Hepatic stellate cell (primary cell): ENCODE results near the gene IL12B.
"Not testable (repeated sequence)": the region's sequence is repeated elsewhere in the genome, so short reads cannot be mapped to it uniquely, and the experiment has no call there.

Source experiments
- DNase-seq: peaks from one replicate; pipeline ENCODE4 v3.0.0; 2011; ENCODE audit warnings: low spot score

IL12B gene

DNA sequence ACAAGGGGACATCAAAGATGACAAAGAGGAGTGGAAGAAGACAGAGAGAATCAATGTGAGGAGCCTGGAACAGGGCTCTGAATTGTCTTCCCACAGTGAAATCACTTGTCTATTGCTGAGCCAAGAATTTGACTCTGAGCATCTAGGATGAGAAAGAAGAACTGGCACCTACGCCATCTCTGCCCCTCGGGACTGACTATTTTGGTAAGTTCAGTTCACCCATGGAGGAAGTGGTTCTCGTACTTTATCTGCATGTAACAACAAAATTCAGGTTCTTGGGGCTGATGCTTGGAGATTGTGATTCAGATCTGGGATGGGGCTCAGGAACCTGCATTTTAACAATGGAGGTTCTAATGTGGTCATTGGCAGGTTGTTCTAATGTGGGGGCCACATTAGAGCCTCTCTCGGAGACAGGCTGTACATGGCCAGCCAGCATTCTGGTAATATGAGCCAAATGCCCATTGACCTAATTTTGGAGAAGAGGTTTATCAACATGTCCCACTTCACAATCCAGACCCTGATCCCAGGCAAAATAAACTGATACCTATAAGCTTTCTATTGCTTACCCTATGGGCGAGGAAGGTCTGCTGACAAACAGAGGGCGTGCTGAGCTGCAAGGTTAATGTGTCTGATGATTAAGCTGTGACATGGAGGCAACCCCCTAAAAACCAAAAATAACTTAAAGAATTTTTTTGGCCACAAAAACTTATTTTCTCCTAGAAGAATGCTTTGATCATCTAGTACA, 2.7 kb upstream of the IL12B start:
- DNase-seq, result no peak

DNA sequence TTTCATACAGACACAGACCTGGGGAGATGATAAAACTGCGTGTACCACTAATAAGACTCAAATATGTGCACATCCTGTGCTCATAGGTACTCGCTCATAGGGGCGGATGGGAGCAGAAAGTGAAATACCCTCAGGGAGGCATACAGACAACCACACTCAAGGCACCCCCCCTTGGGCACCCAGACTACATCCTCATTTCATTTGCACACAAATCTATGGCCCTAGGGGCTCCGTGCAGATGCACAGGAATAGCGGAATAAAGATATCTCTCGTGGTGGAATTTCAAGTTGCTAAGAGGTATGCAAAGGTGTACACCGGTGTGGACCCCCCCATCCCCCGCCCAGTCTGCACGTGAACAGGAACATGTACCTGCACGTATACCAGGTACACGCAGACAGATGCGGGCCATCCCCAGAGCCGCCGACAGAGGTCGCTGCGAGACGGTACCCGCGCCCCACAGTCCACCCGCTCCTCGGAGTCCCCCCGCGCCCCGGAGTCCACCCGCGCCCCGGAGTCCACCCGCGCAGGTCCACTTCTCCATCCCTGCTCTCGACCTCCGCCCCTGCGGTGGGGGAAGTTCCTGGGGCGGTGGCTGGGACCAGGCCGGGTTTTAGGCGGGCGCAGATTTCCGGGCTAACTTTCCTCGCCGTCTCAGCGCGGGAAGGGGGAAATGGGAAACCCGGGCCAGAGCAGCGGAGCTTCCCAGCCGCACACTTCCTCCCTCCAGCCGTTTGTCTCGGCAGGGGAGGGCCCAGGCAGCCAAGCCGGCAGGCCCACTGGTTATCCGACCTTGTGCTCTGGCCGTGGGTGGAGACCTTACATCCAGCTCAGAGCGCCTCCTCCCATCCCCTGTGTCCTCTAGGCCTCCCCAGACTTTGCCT, 1.0 kb upstream of the IL12B start:
- peak; percentile 58 for DNase-seq

DNA sequence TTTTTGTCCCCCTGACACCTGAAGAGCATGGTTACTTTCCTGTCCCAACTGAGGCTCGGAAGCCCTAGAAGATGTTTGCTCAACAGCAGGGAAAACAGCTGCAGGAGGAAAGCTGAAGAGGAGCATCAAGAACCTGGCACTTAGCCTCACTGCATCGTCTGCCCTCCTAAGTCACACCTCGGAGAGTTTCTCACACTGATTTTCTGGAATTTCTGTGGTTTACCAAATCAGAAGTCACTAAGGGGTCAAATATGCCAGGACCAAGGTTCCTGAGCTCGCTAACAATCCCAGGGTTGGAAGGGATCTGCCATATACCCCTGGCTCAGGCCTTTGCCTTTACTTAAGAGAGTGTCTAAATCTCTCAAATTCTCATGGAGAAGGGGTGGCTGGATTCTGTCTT, 5.3 kb downstream of the IL12B start:
- DNase-seq, result no peak

GRCh38 chr5:159324102-159324755, 6.1 kb downstream of the IL12B start:
- peak; percentile 65 for DNase-seq

- no peak for DNase-seq
Measured at GRCh38 chr5:159322180-159322579, 8.1 kb downstream of the IL12B start.

- DNase-seq, result no peak
Measured at GRCh38 chr5:159319832-159320231, 10.5 kb downstream of the IL12B start.

DNA sequence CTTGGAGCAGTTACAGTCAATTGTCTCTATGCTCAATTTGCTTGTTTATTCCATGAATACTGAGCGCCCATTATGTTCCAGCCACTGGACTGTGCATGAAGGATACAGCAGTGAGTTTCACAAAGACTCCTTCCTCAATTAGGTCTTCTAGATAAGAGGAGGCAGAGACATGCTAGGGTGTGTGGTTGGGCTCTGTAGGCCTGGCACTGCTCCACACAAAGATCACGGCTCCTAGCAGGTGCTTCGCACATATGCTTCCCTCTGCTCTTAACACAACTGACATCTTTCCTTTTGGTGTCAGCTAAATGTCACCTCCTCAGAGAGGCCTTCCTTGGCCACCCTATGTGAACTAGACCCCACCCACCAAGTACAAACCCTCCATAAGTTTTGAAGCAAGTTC, 10.9 kb downstream of the IL12B start:
- no peak for DNase-seq

GRCh38 chr5:159318448-159318847, 11.8 kb downstream of the IL12B start:
- DNase-seq, result no peak

- DNase-seq, result no peak
Measured at GRCh38 chr5:159317849-159318248, 12.4 kb downstream of the IL12B start.

DNA sequence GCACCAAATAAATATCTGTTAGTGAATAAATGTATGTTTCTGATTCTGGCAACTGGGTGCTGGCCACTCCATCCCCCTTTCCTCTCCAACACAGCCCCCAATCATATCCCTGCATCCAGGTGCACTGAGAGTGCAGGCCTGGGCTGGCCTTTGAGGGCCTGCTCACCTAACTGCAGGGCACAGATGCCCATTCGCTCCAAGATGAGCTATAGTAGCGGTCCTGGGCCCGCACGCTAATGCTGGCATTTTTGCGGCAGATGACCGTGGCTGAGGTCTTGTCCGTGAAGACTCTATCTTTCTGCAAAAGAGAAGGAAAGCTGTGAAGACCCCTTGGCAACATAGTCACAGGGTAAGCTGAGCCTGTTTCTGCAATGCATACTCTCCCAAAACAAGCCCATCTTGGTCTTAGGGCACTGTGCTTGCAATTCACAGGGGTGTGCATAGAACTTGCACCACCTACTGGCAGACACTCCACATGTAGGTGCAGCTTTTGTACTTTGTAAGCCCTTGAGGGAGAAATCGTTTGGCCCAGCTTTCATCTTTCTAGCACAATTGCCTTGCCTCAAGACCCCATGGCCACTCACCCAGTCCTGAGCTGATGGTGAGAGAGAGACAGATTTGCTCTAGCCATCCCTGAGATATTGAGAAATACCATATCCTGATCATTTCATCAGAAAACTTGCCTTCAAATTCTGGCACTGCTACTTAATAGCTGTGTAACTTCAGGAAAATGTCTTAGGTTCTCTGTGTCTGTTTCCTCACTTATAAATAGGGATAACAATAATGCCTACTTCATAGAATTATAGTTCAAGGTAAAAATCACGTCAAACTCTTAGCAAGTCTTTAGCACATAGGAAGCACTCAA, 13.5 kb downstream of the IL12B start:
- peak; percentile 35 for DNase-seq

GRCh38 chr5:159313197-159313596, 17.1 kb downstream of the IL12B start:
- DNase-seq, result no peak

DNA sequence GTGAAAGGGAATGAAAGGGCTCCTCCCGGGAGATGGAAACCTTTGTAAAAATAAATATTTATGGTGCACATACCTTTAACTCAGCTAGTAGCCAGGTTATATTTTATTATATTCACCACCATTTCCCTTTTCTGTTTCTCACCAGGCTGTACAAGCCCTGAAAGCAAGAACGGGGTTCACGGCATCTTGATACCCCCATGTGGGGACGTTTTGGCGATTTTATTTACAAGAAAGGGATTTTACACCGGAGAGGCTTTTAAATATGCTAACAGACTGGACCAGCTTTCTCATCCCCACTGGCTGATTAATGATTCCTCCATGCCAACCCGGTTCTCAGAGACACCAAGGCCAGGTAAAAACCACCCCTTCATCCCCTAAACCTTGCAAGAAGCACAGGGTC, 19.2 kb downstream of the IL12B start:
- DNase-seq, result no peak

DNA sequence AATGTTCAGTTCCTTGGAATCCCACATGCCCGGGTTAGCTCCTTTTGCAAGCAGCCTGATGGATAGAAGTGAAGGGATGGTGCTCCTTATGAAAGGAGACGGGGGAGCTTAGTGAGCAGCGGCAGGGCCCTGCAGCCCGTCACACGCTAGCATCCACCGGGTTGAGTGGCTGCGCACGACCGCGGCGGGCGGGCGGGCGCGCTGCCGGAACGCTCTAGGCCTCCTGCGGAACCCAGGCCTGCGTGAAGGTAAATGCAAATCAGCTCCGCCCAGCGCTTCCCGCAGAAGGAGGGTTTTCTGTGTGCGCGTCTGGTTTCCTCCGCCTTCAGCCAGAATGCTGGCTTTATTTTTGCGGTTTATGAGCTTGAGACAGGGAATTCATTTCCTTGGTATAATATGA, 19.8 kb downstream of the IL12B start:
- DNase-seq, result no peak

DNA sequence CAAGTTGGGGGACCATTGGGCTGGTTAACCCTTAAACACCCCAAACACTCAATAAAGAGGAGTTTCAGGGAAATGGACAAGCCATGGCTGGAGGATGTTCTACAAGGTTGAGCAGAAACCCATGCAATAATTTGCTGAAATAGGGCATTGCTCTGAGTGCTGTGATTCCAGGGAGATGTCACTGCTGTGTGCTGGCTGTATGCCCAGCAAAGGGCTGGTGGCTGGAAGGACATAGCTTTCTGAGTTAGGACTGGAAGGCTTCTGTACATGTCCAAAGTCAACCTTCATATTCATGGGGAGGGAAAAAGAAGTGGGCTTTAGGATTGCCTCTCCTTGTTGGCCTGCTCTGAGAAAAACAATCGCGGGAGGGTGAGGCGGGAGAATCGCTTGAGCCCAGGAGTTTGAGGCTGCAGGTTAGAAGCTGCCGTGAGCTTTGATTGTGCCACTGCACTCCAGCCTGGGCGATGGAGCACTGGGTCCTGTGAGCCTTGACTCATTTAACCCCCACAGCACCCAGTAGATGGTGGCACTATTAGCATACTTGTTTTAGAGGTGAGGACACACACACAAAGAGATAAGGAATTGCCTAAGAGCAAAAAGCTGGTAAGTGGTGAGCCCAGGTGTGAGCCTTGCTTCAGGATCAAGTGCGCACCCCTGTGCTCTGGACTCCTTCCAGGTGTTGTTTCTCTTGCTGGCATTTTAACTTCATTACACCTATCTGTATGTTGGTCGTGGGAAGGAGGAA, 20.4 kb downstream of the IL12B start:
- DNase-seq, result no peak

GRCh38 chr5:159304961-159305595, 25.2 kb downstream of the IL12B start:
- DNase-seq, result no peak

DNA sequence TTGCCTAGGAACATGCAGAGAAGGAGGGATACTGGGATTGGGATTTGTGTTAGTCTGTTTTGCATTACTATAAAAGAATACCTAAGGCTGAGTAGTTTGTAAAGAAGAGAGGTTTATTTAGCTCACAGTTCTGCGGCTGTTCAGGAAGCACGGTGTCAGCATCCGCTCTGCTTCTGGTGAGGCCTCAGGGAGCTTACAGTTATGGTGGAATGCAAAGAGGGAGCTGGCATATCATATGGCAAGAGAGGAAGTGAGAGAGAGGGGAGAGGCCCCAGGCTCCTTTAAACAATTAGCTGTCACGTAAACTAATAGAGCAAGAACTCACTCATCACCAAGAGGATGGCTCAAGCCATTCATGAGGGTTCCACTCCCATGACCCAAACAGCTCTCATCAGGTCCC, 27.0 kb downstream of the IL12B start:
- no peak for DNase-seq

DNA sequence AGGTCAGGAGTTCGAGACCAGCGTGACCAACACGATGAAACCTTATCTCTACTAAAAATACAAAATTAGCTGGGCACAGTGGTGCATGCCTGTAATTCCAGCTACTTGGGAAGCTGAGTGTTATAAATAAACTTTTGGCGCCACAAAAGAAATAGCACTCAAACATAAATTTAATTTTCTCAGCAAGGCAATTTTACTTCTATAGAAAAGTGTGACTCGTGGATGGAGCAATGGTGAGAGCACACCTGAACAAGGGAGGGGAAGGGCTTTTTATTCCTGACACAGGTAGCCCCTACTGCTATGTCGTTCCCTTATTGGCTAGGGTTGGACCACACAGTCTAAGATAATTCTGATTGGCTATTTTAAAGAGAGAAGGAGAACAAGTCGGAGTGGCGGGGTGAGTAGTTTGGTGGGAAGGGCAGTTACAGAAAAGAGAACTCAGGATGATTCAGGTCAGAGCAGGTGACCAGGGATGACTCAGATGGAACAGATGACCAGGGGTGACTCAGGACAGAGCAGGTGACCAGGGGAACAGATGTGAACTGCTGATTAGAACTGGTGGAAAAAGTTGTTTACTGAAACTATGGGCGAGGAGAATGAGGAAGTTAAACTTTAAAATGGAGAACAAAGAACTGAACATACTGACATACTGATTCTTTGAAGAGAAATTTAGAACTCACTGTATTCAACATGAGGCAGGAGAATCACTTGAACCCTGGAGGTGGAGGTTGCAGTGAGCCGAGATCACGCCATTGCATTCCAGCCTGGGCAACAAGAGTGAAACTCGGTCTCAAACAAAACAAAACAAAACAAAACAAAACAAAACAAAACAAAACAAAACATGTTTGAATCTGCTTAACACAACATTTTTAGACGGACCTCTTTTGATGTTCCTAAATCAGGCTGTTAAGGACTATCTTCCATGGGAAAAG, 28.1 kb downstream of the IL12B start:
- not testable (repeated sequence) for DNase-seq

GRCh38 chr5:159301466-159301865, 28.8 kb downstream of the IL12B start:
- no peak for DNase-seq

DNA sequence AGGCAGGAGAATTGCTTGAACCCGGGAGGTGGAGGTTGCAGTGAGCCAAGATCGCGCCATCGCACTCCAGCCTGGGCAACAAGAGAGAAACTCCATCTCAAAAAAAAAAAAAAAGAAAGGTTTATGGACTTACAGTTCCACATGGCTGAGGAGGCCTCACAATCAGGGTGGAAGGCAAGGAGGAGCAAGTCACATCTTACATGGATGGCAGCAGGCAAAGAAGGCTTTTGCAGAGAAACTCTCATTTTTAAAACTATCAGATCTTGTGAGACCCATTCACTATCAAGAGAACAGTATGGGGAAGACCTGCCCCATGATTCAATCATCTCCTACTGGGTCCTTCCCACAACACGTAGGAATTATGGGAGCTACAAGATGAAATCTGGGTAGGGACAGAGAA, 33.0 kb downstream of the IL12B start:
- DNase-seq, result not testable (repeated sequence)

DNA sequence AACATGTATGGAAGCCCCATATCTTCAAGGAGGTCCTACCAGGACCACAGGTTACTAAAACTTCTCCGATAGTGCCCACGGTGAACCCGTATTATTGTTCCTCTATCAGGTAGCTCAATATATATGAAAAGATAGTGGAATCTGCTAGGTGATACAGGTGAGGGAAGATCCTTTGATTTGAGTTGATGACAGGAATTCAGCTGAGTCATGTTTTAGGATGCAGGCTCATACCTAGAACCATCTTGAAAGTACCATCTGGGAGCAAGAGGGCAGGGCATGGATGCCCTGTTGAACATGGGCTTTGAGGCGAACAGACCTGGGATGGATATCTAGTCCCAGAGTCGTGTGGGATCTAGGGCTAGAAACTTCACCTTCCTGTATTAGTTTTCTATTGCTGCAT, 35.4 kb downstream of the IL12B start:
- DNase-seq, result no peak
